Right lobe of liver (tissue), 6 donors: ENCODE data around the gene BRD1. TPM values are rescaled to one million over a fixed set of nuclear protein-coding genes. Genes with fewer than 3 reads are reported as not detected.
A peak's percentile ranks its signal among the peaks of the same experiment; 100 is the strongest.

Experiments used
- ATAC-seq, 4 donors: fragments of 200-7000 bp; cut with Tn5 transposase; one replicate each; pipeline ENCODE4 v1.9.1; 2020; ENCODE audit warnings: mild to moderate bottlenecking in 4 of 4, moderate library complexity in 4 of 4
- DNase-seq, 3 donors: peaks; one replicate each; pipeline ENCODE4 v3.0.0-alpha.2; 2020
- H3K27ac ChIP-seq, 3 donors: fragments of 200-600 bp; one replicate each; pipeline ENCODE4 v1.8.0; 2022
- H3K27me3 ChIP-seq, 2 donors: fragments of 200-600 bp; one replicate each; pipeline ENCODE4 v1.8.0; 2022
- H3K36me3 ChIP-seq, 4 donors: fragments of 200-600 bp; sonication (generic) in 1 of 4; one replicate each; pipeline versions ENCODE4 v1.5.1 to v1.8.0; 2017 to 2022; ENCODE audit warnings: control low read depth in 1 of 4
- H3K4me1 ChIP-seq, 4 donors: fragments of 200-600 bp; sonication (generic) in 1 of 4; one replicate each; pipeline versions ENCODE4 v1.5.1 to v1.8.0; 2017 to 2022; ENCODE audit warnings: control low read depth in 1 of 4
- H3K4me3 ChIP-seq, 3 donors: fragments of 200-600 bp; one replicate each; pipeline ENCODE4 v1.8.0; 2022
- H3K9me3 ChIP-seq, 4 donors: fragments of 200-600 bp; sonication (generic) in 1 of 4; one replicate each; pipeline versions ENCODE4 v1.5.1 to v1.8.0; 2017 to 2022; ENCODE audit warnings: control low read depth in 1 of 4
- POLR2A ChIP-seq: fragments of 450-650 bp; IDR thresholded peaks from one replicate; pipeline ENCODE4 v1.6.1; 2017; ENCODE audit warnings: antibody characterized with exemption, mild to moderate bottlenecking
- WGBS: methylation state at CpG from one replicate; pipeline ENCODE4 v1.1.6; 2018; ENCODE audit warnings: low coverage, low lambda C conversion rate; ENCODE audit not compliant: insufficient coverage; ENCODE audit errors: missing lambda C conversion rate; 5-methylcytosine and 5-hydroxymethylcytosine counted together
- intact Hi-C, 2 donors: fragments of 100-400 bp; cut with DNase I; formaldehyde crosslinking; loops; one replicate each; pipeline versions ENCODE4 v1.11.2 to v1.14.1; 2022
- total RNA-seq, 6 experiments: library from RNA; depleted of rRNA in 2 of 6; stranded (reverse); fragments of >200 nt in 2 of 6; fragmentation: NEBNext Ultra II Directional in 3 of 6; extraction: Animal tissue kit (Norgen Biotek cat#: 25700) in 3 of 6; gene quantifications; one replicate each; pipeline versions ENCODE4 v1.1.0 to v1.2.4, GENCODE V29; 2016 to 2023
- TF ChIP-seq, protein P1 (sequence below), 4 donors: fragments of 200-600 bp in 3 of 4; fragments of 450-650 bp in 1 of 4; IDR thresholded peaks; one replicate each; pipeline versions ENCODE4 v1.5.1 to v1.8.0; 2016 to 2022; ENCODE audit warnings: antibody characterized with exemption in 4 of 4, mild to moderate bottlenecking in 2 of 4
- donor health status: DM: no; HTN: yes; CAD: no.
- donor health status: DM: no; HTN: no; CAD: no.
- donor health status: DM: no; HTN: no; CAD: no.
- donor health status: DM: no; HTN: yes; CAD: no.
- donor health status: DM: no; HTN: yes; CAD: no.

Gene BRD1
- total RNA-seq, 6 experiments from 2014 or later: 9.3 to 17.8 (median 11.6) TPM

DNA sequence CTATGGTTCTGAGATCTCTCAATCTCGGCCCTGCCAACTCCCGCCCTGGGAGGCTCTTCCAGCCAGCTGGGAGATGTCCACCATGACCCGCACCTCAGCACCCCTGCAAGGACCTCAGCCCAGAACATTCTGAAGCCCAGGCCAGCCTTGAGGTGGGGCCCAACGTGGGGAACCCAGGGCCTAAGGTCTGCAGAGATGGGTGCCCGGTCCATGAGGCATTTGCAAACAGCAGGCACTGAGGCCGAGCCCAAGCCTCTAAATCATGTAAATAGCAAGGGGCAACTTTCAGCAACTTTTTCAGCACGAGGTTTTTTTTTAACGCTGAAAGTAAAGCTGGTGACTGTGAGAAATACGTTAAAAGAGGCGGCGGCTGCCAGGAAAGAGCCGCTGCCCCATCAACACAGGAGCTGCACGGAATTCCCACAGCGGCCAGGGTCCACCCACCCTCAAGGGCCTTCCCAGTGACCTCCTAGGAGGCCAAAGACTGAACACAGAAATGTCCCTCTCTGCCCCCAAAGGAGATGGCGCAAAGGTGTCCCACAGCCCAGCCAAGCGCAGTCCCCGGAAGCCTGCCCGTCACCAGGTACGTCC lies 46.9 kb downstream of the BRD1 start:
- no peak for DNase-seq
- no peak for ATAC-seq
- WGBS: 66% methylated on average over 8 of the region's 19 CpGs
- Histone ChIP-seq H3K27me3 (no peaks in the 10 kb centered on the region), H3K27ac (no peak overlapping the region), H3K9me3 (no peaks in the 10 kb centered on the region), H3K4me3 (no peak overlapping the region), H3K4me1 (no peaks in the 10 kb centered on the region), H3K36me3 (peaks cover 0 to 52% (median 10%) of the 10 kb centered on the region in 4 donors)
- intact Hi-C loops: no loop called here
- TF ChIP-seq POLR2A: no peak
- TF ChIP-seq, protein P1, sequence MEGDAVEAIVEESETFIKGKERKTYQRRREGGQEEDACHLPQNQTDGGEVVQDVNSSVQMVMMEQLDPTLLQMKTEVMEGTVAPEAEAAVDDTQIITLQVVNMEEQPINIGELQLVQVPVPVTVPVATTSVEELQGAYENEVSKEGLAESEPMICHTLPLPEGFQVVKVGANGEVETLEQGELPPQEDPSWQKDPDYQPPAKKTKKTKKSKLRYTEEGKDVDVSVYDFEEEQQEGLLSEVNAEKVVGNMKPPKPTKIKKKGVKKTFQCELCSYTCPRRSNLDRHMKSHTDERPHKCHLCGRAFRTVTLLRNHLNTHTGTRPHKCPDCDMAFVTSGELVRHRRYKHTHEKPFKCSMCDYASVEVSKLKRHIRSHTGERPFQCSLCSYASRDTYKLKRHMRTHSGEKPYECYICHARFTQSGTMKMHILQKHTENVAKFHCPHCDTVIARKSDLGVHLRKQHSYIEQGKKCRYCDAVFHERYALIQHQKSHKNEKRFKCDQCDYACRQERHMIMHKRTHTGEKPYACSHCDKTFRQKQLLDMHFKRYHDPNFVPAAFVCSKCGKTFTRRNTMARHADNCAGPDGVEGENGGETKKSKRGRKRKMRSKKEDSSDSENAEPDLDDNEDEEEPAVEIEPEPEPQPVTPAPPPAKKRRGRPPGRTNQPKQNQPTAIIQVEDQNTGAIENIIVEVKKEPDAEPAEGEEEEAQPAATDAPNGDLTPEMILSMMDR (IDR thresholded peaks at IDR 0.05): no peak

DNA sequence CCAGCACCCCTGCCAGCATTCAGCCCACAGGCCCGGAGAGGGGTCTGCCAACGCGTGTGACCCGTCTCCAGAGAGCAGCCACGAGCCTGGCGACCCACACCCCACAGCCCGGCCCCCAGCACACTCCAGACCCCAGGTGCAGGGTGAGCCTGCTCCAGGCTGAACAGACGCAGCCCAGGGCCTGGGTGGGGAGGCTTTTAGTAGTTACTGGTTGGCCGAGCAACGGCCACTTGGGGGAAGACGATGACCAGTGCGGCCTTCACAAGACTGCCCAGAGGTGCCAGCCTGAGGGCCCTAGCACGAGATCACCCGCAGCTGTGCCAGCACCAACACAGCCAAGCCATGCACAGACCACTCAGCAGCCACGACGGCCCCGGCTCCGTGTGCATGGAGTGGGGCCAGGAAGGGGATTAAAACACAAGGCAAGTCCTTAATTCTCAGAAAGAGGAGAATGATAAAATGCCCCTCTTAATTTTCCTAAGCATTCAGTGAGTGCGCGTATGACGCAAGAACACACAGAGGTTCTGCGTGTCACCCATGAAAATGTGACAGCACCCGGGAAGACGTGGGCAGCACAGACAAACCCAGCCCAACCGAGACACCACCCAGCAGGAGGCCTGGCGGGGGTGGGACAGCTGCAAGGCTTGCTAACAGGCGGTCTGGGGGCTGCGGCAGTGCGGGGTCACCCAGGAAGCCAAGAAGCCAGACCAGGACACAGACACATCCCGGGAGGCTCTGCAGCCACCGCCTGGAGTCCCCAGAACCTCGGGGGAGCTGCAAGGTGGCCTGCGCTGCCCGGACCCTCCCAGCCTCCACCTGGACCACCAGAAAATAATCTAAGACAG lies 47.6 kb downstream of the BRD1 start:
- 70% methylated on average over 8 of the region's 34 CpGs for WGBS
- H3K9me3 ChIP-seq: no peaks in the 10 kb centered on the region
- H3K27me3 ChIP-seq: no peaks in the 10 kb centered on the region
- no peaks in the 10 kb centered on the region for H3K4me1 ChIP-seq
- ATAC-seq (no peak), DNase-seq (no peak)
- H3K27ac ChIP-seq: no peak overlapping the region
- intact Hi-C loops: no loop called here
- no peak for TF ChIP-seq POLR2A
- TF ChIP-seq, protein P1 (IDR thresholded peaks at IDR 0.05): no peak
- H3K36me3 ChIP-seq: peaks cover 0 to 55% (median 14%) of the 10 kb centered on the region in 4 donors
- no peak overlapping the region for H3K4me3 ChIP-seq

DNA sequence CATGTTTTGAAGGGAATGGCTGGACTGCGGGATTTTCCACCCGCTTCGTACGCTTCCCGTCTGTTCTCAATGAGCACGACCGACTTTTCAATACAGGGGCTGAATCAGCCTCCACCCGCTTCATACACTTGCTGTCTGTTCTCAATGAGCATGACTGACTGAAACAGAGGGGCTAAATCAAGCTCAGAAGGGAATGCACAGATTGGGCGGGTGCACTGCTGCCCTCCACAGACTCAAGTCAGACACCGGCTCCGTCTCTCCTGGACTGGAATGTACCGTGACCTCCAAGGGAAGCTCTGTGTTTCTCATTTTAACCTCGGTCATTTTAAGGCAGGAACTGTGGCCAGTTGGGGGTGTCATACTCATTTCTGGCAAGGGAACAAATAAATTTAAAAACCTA lies 48.5 kb downstream of the BRD1 start:
- intact Hi-C loops: no loop called here
- no peak overlapping the region for H3K27ac ChIP-seq
- ATAC-seq (no peak), DNase-seq (peak in 1 of 3 donors; percentile 2)
- WGBS: 85% methylated on average over 12 of the region's 13 CpGs
- peaks cover 0 to 55% (median 20%) of the 10 kb centered on the region in 4 donors for H3K36me3 ChIP-seq
- no peak overlapping the region for H3K4me3 ChIP-seq
- H3K4me1 ChIP-seq: no peaks in the 10 kb centered on the region
- H3K9me3 ChIP-seq: no peaks in the 10 kb centered on the region
- no peaks in the 10 kb centered on the region for H3K27me3 ChIP-seq
- TF ChIP-seq POLR2A: no peak
- TF ChIP-seq, protein P1 (IDR thresholded peaks at IDR 0.05): no peak

DNA sequence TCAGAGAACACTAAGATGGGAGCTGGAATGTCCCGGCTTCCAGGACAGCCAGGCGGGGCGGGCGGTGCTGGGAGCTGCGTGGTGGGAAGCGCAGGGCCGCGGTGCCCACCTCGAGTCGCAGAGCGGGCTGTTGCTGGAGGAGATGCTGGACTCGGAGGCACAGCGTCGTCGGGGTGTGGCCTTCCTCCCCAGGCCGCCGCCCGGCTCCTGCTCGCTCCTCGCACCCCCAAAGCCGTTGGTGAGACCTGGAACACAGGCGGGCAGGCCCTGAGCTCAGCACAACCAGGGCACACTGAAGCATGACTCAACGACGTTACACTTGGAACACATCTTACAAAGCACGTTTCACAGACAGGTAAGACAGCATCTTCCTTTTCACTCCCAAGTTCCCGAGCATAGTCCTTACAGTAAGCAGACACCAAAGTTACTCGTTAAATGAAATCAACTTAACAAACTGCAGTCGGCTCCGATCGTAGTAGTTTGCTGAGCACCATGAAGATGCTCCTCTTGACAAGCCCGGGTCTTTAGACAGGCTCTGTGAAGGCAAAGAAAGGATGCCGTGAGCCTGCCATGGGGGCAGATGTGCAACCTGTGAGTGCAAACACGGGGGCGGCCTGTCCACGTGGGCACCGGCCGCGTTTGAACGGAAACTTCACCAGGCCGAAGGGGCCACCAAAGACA lies 50.0 kb downstream of the BRD1 start:
- WGBS: 66% methylated on average over 17 of the region's 40 CpGs
- TF ChIP-seq, protein P1 (IDR thresholded peaks at IDR 0.05): no peak
- TF ChIP-seq POLR2A: no peak
- H3K4me3 ChIP-seq: no peak overlapping the region
- H3K9me3 ChIP-seq: no peaks in the 10 kb centered on the region
- peaks cover 0 to 58% (median 26%) of the 10 kb centered on the region in 4 donors for H3K36me3 ChIP-seq
- intact Hi-C loops: no loop called here
- H3K27me3 ChIP-seq: no peaks in the 10 kb centered on the region
- no peak for ATAC-seq
- H3K4me1 ChIP-seq: no peaks in the 10 kb centered on the region
- no peak overlapping the region for H3K27ac ChIP-seq
- no peak for DNase-seq
